K562 (cell line): ENCODE data around the gene ANO2. TPM values are rescaled to one million over a fixed set of nuclear protein-coding genes. Genes with fewer than 3 reads are reported as not detected.

Source experiments
- ATAC-seq: fragments of 200-7000 bp; cut with Tn5 transposase; 3 replicates; pipeline ENCODE4 v1.9.1; 2020; ENCODE audit warnings: moderate library complexity
- BruUV-seq: library from RNA; stranded (reverse); fragments of 400-500 nt; replicated peaks from 2 replicates; lab custom pipeline; 2021; lab: Mats Ljungman, UMichigan
- CTCF ChIA-PET: fragments of 300-600 bp; formaldehyde crosslinking; extraction: SDS; loops from one replicate; lab custom pipeline; 2021; ENCODE audit warnings: low intra/inter-chr PET ratio; lab: Yijun Ruan, JAX
- POLR2A ChIA-PET: fragments of 300-600, 350-650 bp; sonication (Branson Sonifier 250); formaldehyde crosslinking; extraction: SDS; loops from one replicate; lab custom pipeline; 2021; ENCODE audit warnings: antibody characterized with exemption, inconsistent platforms; lab: Yijun Ruan, JAX
- DNase-seq, 4 experiments: peaks; one replicate each; pipeline versions ENCODE4 v3.0.0 to v3.0.0-alpha.2; 2011 to 2018; ENCODE audit warnings: low spot score in 3 of 4, mixed read lengths in 3 of 4; ENCODE audit errors: extremely low read depth in 1 of 4
- FAIRE-seq: peaks from 2 replicates; lab custom pipeline; 2011; peaks lifted over from hg19 to GRCh38; lab: Jason Lieb, UNC
- H2AFZ ChIP-seq: 2 replicates; pipeline ENCODE4 v1.6.0; 2011; ENCODE audit warnings: low read depth, low read length, control low read depth, inconsistent platforms
- H3K27ac ChIP-seq: fragments of 200-600 bp; 3 replicates; pipeline ENCODE4 v1.8.0; 2011; ENCODE audit warnings: low read depth, mild to moderate bottlenecking, control low read depth, inconsistent platforms, low read length, moderate library complexity, mixed read lengths; ENCODE audit errors: extremely low read depth
- H3K27me3 ChIP-seq, 2 experiments: fragments of 300-600 bp in 1 of 2; 2 replicates in 1 of 2; 3 replicates in 1 of 2; pipeline versions ENCODE4 v1.6.0 to v1.8.0; 2011; ENCODE audit warnings: inconsistent platforms in 2 of 2, low read length in 2 of 2, mild to moderate bottlenecking in 1 of 2, mixed read lengths in 1 of 2, moderate library complexity in 1 of 2; ENCODE audit not compliant: control insufficient read depth in 2 of 2, insufficient read depth in 2 of 2
- H3K36me3 ChIP-seq: fragments of 300-600 bp; 3 replicates; pipeline ENCODE4 v1.8.0; 2011; ENCODE audit warnings: mild to moderate bottlenecking, low read length, inconsistent platforms; ENCODE audit not compliant: control insufficient read depth, insufficient read depth
- H3K4me1 ChIP-seq, 2 experiments: fragments of 200-600 bp in 1 of 2; replicated peaks in 1 of 2; 2 replicates in 1 of 2; 3 replicates in 1 of 2; pipeline versions ENCODE4 v1.5.1 to v1.8.0; 2011; ENCODE audit warnings: inconsistent platforms in 2 of 2, low read length in 2 of 2, mild to moderate bottlenecking in 1 of 2, mixed read lengths in 1 of 2, moderate library complexity in 1 of 2; ENCODE audit not compliant: control insufficient read depth in 2 of 2, insufficient read depth in 2 of 2
- H3K4me2 ChIP-seq: 2 replicates; pipeline ENCODE4 v1.6.1; 2011; ENCODE audit warnings: low read length, control low read depth, inconsistent platforms, mixed read lengths; ENCODE audit not compliant: insufficient read depth
- H3K4me3 ChIP-seq: fragments of 200-600 bp; sonication (generic), shearing (Covaris generic); 2 replicates; pipeline ENCODE4 v1.5.1; 2016; ENCODE audit warnings: control low read depth, inconsistent platforms
- H3K79me2 ChIP-seq: fragments of 200-600 bp; 3 replicates; pipeline ENCODE4 v1.8.0; 2011; ENCODE audit warnings: low read length, inconsistent platforms; ENCODE audit not compliant: control insufficient read depth, insufficient read depth
- H3K9ac ChIP-seq, 2 experiments: 2 replicates each; pipeline versions ENCODE4 v1.6.0 to v1.6.1; 2011; ENCODE audit warnings: low read depth in 2 of 2, low read length in 2 of 2, control low read depth in 1 of 2, inconsistent platforms in 1 of 2, mild to moderate bottlenecking in 1 of 2, mixed read lengths in 1 of 2; ENCODE audit not compliant: insufficient read depth in 1 of 2
- H3K9me1 ChIP-seq: one replicate; pipeline ENCODE4 v1.6.0; 2011; ENCODE audit warnings: inconsistent platforms, mild to moderate bottlenecking, low read length, moderate library complexity; ENCODE audit not compliant: control insufficient read depth, insufficient read depth
- H3K9me3 ChIP-seq: replicated peaks from 2 replicates; pipeline ENCODE4 v1.5.1; 2011; ENCODE audit warnings: low read depth, low read length, inconsistent platforms; ENCODE audit not compliant: control insufficient read depth, insufficient read depth
- H4K20me1 ChIP-seq: replicated peaks from 2 replicates; pipeline ENCODE4 v1.6.1; 2011; ENCODE audit warnings: low read length, inconsistent platforms, mixed read lengths; ENCODE audit not compliant: control insufficient read depth, insufficient read depth
- GABPB1 ChIP-seq: sonication (generic); formaldehyde crosslinking; IDR thresholded peaks from 2 replicates; pipeline ENCODE4 v1.8.0; 2022; ENCODE audit warnings: mild to moderate bottlenecking, missing genetic modification reagents
- MAFF ChIP-seq: IDR thresholded peaks from 2 replicates; pipeline ENCODE4 v1.6.1; 2012; ENCODE audit warnings: low read length, improper control_type of control experiment
- MCM2 ChIP-seq: fragments of 450-650 bp; IDR thresholded peaks from 2 replicates; pipeline ENCODE4 v1.6.1; 2017; ENCODE audit warnings: low read depth, mild to moderate bottlenecking
- RCOR1 ChIP-seq, 2 experiments: IDR thresholded peaks; 2 replicates each; pipeline ENCODE4 v1.6.1; 2012; ENCODE audit warnings: low read depth in 2 of 2, low read length in 2 of 2, borderline replicate concordance in 1 of 2, improper control_type of control experiment in 1 of 2
- SMARCA5 ChIP-seq: fragments of 450-650 bp; IDR thresholded peaks from 2 replicates; pipeline ENCODE4 v1.6.1; 2016
- SRSF9 ChIP-seq: fragments of 200-400 bp; formaldehyde crosslinking; IDR thresholded peaks from 2 replicates; pipeline ENCODE4 v1.6.1; 2017; ENCODE audit warnings: low read depth, low read length, borderline replicate concordance
- ZBTB1 ChIP-seq: sonication (generic); formaldehyde crosslinking; IDR thresholded peaks from 2 replicates; pipeline ENCODE4 v1.8.1; 2023; ENCODE audit warnings: missing genetic modification reagents, low read depth, mild to moderate bottlenecking, borderline replicate concordance
- ZNF212 ChIP-seq: fragments of 450-650 bp; formaldehyde crosslinking; IDR thresholded peaks from 2 replicates; pipeline ENCODE4 v1.4.0; 2020; ENCODE audit warnings: mild to moderate bottlenecking
- ZNF274 ChIP-seq: IDR thresholded peaks from 2 replicates; pipeline ENCODE4 v1.6.1; 2011; ENCODE audit warnings: low read depth, mild to moderate bottlenecking, low read length, moderate library complexity, borderline replicate concordance
- WGBS: fragments of 100-300 bp; shearing (Covaris generic); methylation state at CpG from one replicate; pipeline ENCODE4 v1.1.6; 2016; ENCODE audit warnings: low coverage, mixed read lengths; ENCODE audit not compliant: insufficient coverage; ENCODE audit errors: missing lambda C conversion rate; 5-methylcytosine and 5-hydroxymethylcytosine counted together
- in situ Hi-C: fragments of 300-500 bp; cut with MboI; formaldehyde crosslinking; loops from 4 replicates; pipeline ENCODE4 v1.15.0; 2018; ENCODE audit warnings: inconsistent platforms, mixed read lengths
- intact Hi-C: fragments of 100-400 bp; cut with micrococcal nuclease; formaldehyde crosslinking; loops from 2 replicates; pipeline ENCODE4 v1.14.2; 2022
- polyA plus RNA-seq, 8 experiments: library from polyadenylated mRNA; depleted of rRNA in 4 of 8; stranded (reverse) in 5 of 8; unstranded in 3 of 8; fragments of >200 nt; fragmentation: Nextera tagmentation in 2 of 8; fragmentation: Illumina TruSeq in 1 of 8; extraction: Ambion mirVana in 2 of 8; extraction: Trizol in 1 of 8; gene quantifications; 2 replicates each; pipeline versions ENCODE4 v1.2.1 to v1.2.3, GENCODE V29; 2011 to 2014; ENCODE audit warnings: inconsistent platforms in 1 of 8, missing spikeins in 1 of 8
- total RNA-seq, 7 experiments: library from RNA; depleted of rRNA in 6 of 7; stranded (reverse); fragments of >200 nt in 6 of 7; fragmentation: Illumina TruSeq in 2 of 7; extraction: Trizol in 2 of 7; gene quantifications; 2 replicates each; pipeline versions ENCODE4 v1.2.1 to v1.2.3, GENCODE V29; 2011 to 2021; ENCODE audit warnings: low replicate concordance in 1 of 7
- TF ChIP-seq, protein P1 (sequence below), 3 experiments: fragments of 200-800 bp in 1 of 3; fragments of 250-450 bp in 1 of 3; fragments of 450-650 bp in 1 of 3; sonication (Bioruptor Pico) in 1 of 3; sonication (Bioruptor generic) in 1 of 3; formaldehyde crosslinking in 1 of 3; IDR thresholded peaks; 2 replicates each; pipeline versions ENCODE4 v1.6.1 to v1.8.0; 2016 to 2022; ENCODE audit warnings: mild to moderate bottlenecking in 2 of 3, missing genetic modification characterization in 2 of 3, missing compliant biosample characterization in 1 of 3, moderate library complexity in 1 of 3
- TF ChIP-seq, protein P2 (sequence below): fragments of 450-650 bp; formaldehyde crosslinking; IDR thresholded peaks from 2 replicates; pipeline ENCODE4 v1.4.0; 2020; ENCODE audit warnings: mild to moderate bottlenecking, moderate library complexity
- TF ChIP-seq, protein P3 (sequence below), 2 experiments: fragments of 450-650 bp in 1 of 2; IDR thresholded peaks; 2 replicates each; pipeline ENCODE4 v1.6.1; 2011 to 2017; ENCODE audit warnings: low read depth in 2 of 2, antibody characterized with exemption in 1 of 2, borderline replicate concordance in 1 of 2, low read length in 1 of 2, mild to moderate bottlenecking in 1 of 2, mixed read lengths in 1 of 2; ENCODE audit not compliant: control insufficient read depth in 1 of 2
- TF ChIP-seq, protein P4 (sequence below): sonication (generic); formaldehyde crosslinking; IDR thresholded peaks from 2 replicates; pipeline ENCODE4 v1.9.0; 2022; ENCODE audit warnings: mild to moderate bottlenecking, missing genetic modification reagents

The ANO2 gene
- total and polyA plus RNA-seq, 9 of the 15 experiments (the other 6 are each of a cell fraction or from before 2014, with no cell fraction given), result 0.64 TPM; not detected in 8

DNA sequence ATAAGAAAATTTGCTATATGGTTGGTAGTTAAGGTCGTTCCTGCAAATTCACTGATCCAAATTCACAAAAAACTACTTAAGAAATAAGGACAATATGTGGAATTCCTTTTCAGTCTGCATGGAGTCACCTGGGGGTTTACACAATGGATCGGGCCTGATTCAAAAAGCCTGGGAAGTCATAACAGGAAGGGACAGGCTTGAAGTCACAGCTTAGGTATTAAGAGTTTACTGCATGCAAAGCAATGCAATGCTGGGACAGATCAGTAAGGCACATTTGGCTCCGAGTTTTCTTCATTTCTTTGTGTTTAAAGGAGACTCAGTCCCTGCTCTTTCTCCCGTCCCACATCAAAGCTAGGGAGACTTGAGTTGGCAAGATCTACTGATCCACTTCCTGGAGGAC is 359.9 kb downstream of the ANO2 start:
- Histone ChIP-seq H3K36me3 (no peaks in the 10 kb centered on the region), H4K20me1 (no peaks in the 10 kb centered on the region), H3K9ac (no peak overlapping the region), H3K27me3 (peaks cover 7 to 24% of the 10 kb centered on the region in 2 experiments; a peak in 4 of 5 replicates), H2AFZ (no peak overlapping the region), H3K27ac (no peak overlapping the region), H3K4me1 (peaks cover 0 to 2% of the 10 kb centered on the region in 2 experiments; a peak in 1 of 5 replicates), H3K9me1 (no peaks in the 10 kb centered on the region), H3K4me2 (no peak overlapping the region), H3K79me2 (no peaks in the 10 kb centered on the region), H3K9me3 (no peaks in the 10 kb centered on the region), H3K4me3 (no peak overlapping the region)
- CTCF ChIA-PET, result no interaction called here
- POLR2A ChIA-PET, result interaction anchor here (1.0 kb wide), 1 partner anchor 19 kb away, joined by 3 read pairs; no protein-coding TSS in a partner anchor
- in situ Hi-C loops, result no loop called here
- WGBS, result 6% methylated on average over 4 of the region's 4 CpGs
- FAIRE-seq (no peak), ATAC-seq (no peak), DNase-seq (no peak)
- intact Hi-C loops, result no loop called here
- no TSS peak for BruUV-seq
- TF ChIP-seq, protein P1, sequence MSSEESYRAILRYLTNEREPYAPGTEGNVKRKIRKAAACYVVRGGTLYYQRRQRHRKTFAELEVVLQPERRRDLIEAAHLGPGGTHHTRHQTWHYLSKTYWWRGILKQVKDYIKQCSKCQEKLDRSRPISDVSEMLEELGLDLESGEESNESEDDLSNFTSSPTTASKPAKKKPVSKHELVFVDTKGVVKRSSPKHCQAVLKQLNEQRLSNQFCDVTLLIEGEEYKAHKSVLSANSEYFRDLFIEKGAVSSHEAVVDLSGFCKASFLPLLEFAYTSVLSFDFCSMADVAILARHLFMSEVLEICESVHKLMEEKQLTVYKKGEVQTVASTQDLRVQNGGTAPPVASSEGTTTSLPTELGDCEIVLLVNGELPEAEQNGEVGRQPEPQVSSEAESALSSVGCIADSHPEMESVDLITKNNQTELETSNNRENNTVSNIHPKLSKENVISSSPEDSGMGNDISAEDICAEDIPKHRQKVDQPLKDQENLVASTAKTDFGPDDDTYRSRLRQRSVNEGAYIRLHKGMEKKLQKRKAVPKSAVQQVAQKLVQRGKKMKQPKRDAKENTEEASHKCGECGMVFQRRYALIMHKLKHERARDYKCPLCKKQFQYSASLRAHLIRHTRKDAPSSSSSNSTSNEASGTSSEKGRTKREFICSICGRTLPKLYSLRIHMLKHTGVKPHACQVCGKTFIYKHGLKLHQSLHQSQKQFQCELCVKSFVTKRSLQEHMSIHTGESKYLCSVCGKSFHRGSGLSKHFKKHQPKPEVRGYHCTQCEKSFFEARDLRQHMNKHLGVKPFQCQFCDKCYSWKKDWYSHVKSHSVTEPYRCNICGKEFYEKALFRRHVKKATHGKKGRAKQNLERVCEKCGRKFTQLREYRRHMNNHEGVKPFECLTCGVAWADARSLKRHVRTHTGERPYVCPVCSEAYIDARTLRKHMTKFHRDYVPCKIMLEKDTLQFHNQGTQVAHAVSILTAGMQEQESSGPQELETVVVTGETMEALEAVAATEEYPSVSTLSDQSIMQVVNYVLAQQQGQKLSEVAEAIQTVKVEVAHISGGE (CRISPR knock-in tag; IDR thresholded peaks at IDR 0.05), result no peak
- no peak for TF ChIP-seq SMARCA5
- no peak for TF ChIP-seq MAFF
- TF ChIP-seq, protein P2, sequence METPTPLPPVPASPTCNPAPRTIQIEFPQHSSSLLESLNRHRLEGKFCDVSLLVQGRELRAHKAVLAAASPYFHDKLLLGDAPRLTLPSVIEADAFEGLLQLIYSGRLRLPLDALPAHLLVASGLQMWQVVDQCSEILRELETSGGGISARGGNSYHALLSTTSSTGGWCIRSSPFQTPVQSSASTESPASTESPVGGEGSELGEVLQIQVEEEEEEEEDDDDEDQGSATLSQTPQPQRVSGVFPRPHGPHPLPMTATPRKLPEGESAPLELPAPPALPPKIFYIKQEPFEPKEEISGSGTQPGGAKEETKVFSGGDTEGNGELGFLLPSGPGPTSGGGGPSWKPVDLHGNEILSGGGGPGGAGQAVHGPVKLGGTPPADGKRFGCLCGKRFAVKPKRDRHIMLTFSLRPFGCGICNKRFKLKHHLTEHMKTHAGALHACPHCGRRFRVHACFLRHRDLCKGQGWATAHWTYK (CRISPR knock-in tag), result no peak
- no peak for TF ChIP-seq GABPB1
- TF ChIP-seq ZBTB1 (CRISPR knock-in tag), result no peak
- TF ChIP-seq, protein P3, sequence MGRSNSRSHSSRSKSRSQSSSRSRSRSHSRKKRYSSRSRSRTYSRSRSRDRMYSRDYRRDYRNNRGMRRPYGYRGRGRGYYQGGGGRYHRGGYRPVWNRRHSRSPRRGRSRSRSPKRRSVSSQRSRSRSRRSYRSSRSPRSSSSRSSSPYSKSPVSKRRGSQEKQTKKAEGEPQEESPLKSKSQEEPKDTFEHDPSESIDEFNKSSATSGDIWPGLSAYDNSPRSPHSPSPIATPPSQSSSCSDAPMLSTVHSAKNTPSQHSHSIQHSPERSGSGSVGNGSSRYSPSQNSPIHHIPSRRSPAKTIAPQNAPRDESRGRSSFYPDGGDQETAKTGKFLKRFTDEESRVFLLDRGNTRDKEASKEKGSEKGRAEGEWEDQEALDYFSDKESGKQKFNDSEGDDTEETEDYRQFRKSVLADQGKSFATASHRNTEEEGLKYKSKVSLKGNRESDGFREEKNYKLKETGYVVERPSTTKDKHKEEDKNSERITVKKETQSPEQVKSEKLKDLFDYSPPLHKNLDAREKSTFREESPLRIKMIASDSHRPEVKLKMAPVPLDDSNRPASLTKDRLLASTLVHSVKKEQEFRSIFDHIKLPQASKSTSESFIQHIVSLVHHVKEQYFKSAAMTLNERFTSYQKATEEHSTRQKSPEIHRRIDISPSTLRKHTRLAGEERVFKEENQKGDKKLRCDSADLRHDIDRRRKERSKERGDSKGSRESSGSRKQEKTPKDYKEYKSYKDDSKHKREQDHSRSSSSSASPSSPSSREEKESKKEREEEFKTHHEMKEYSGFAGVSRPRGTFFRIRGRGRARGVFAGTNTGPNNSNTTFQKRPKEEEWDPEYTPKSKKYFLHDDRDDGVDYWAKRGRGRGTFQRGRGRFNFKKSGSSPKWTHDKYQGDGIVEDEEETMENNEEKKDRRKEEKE (IDR thresholded peaks at IDR 0.05; ENCODE audit: borderline replicate concordance in 1 of 2, control insufficient read depth in 1 of 2, low read depth in 2 of 2, low read length in 1 of 2), result no peak
- TF ChIP-seq, protein P4, sequence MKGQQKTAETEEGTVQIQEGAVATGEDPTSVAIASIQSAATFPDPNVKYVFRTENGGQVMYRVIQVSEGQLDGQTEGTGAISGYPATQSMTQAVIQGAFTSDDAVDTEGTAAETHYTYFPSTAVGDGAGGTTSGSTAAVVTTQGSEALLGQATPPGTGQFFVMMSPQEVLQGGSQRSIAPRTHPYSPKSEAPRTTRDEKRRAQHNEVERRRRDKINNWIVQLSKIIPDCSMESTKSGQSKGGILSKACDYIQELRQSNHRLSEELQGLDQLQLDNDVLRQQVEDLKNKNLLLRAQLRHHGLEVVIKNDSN (CRISPR knock-in tag), result no peak
- TF ChIP-seq SRSF9, result no peak
- TF ChIP-seq ZNF274, result no peak
- TF ChIP-seq RCOR1 (IDR thresholded peaks at IDR 0.05; ENCODE audit: borderline replicate concordance in 1 of 2, low read depth in 2 of 2, low read length in 2 of 2), result no peak
- no peak for TF ChIP-seq ZNF212 (CRISPR knock-in tag)
- no peak for TF ChIP-seq MCM2
